GM18519 (cell line): ENCODE data around the gene PAWR.
"Not testable (repeated sequence)": the region's sequence is repeated elsewhere in the genome, so short reads cannot be mapped to it uniquely, and the experiment has no call there.

Experiments used
- ATAC-seq: cut with Tn5 transposase; IDR thresholded peaks from one replicate; pipeline ENCODE4 v1.9.1; 2021; ENCODE audit warnings: mild to moderate bottlenecking, moderate library complexity; ENCODE audit not compliant: unreplicated experiment, low FRiP score

The PAWR gene

DNA sequence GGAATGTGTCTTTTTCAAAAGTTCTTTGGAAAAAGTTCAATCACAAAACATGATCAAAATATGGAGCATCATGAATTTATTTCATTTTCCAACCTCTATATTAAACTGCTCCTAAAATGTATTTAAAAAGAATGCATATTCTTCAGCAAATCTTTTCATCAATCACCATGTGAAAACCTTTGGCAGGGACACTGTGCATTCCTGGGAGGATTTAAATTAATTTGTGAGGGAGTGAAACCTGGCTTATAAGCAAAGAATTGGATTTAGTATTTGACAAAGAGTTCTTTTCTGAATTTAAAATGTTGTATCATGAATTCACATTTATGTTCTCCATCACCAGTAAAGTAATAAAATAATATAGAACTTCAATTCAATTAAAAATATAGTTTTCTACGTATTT, 38.2 kb downstream of the PAWR start:
- no peak for ATAC-seq

DNA sequence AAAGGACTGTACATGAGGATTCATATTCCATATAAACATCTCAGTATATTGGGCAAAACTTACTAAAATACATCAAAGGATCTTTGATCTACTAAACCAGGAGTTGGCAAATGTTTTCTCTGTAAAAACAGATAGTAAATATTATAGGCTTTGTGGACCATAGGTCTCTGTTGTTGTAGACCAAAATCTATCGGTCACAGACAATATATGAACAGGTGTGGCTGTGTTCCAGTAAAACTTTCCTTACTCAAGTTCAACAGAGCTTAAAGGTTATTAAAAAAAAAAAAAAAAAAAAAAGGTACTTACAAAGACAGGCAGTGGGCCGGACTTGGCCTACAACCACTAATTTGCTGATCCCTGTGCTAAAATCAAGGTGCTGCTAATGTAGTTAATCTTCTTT, 40.3 kb downstream of the PAWR start:
- ATAC-seq, result no peak

DNA sequence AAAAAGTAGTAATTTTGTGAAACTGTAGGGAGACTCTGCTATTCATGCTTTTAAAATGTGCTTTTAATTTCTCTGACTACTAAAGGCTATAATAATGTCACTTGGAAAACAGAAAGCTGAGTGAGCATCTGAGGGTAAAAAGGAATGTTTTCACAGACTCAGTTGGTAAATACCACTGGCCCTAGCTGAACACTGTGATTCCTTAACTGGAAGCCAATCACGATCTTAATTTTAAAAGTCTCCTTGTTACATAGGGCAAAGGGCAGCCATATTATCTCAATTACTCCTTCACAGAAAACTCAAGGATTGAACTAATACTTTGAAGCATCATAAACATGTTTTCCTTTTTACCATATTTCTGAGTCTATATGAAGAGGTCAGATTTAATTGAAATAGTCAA, 41.9 kb downstream of the PAWR start:
- no peak for ATAC-seq

DNA sequence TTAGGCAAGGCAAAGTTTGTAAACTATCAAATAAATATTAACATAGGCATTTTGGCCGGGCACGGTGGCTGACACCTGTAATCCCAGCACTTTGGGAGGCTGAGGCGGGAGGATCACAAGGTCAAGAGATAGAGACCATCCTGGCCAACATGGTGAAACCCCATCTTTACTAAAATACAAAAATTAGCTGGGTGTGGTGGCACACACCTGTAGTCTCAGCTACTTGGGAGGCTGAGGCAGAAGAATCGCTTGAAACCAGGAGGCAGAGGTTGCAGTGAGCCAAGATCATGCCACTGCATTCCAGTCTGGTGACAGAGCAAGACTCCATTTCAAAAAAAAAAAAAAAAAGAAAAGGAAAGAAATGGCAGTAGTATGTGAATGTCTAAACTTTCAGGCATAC, 43.9 kb downstream of the PAWR start:
- ATAC-seq, result not testable (repeated sequence)

DNA sequence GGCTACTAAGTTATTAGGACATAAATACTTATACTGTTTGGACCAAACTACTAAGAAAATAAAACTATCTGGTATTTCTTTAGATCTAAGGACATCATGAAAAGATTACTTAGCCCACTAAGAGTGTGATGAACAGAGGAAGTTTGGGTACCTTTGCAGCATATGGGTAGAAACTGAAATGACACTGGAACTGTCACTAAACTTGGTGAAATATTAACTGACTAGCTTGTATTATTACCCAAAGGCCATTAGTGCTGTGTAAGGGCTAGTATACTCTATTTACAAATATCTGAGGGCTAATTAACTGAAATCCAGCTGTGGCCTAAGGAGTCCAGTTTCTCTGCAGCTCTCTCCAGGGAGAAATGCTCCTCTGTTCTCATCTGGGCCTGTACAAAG, 45.5 kb downstream of the PAWR start:
- peak; percentile 46 for ATAC-seq

DNA sequence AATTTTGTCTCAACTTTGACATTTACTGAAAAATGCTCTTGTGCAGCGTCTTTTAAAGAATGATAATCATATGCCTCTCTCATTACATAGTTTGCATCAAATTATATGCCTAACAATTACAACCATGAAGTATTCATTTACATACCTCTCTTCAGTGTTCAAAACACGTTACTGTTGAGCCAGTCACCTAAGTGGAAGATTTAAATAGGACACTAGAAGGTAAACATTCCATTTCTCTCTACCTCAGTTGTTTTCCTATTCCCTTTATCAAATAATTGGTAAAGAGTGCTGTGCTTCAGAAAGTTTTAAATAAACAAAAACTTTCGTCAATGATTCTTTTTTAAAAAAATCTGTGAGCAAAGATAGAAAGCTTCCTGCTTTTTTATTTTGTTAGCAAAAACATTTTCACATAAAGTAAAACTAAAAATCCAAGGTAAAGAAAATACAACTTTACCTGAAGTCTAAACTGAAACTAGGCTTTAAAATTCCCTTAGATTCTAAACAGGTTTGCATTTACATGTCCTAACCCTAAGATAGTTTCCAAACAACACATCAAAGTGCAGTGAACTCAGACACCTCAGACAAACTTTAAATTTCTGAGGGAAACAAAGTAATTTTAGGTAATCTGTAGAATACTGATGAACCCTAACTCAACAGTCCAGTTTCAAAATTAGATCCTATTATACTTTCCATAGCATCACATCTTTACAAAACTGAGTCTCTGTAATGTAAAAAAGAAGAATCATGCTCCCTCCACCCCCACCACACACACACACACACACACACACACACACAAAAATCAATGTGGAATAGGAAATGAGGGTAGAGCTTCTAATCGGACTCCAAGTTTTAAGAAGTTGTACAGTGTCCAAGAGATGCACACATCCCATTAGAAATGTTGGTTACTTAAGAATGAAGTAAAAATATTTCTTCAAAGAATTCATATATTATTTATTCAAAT, 46.2 kb downstream of the PAWR start:
- no peak for ATAC-seq

DNA sequence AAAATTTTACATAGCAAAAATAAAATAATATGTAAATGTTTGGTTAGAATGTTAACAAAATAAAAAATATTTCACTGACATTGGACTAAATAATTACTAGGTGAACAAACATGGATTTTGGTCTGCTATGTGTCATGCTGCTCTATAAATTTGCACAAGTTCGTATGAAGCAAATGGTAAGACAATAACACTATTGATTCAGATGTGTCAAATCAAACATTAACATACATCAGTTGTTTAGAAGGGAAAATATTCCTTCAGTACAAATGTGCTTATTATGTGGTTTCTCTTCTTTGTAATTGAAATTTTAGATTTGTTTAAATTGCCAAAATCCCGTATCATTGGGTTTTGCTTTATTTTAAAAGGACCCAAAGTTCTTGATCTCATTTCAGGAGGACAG, 46.9 kb downstream of the PAWR start:
- ATAC-seq, result no peak

DNA sequence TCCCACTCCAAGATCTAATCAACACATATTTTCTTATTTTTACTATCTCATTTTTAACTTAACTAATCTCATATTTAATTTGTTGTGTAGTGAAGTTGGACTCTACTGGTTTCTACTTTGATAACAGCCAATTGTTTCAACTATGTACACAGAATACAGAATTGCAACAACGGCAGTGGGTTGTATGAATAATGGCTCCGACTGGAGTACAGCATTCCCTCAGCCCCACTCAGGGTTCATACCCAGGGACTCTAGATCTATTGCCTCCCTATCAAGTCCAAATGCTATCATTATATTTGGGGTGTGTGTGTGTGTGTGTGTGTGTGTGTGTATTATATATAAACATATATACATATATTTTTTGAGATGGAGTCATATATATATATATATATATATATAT, 52.3 kb downstream of the PAWR start:
- ATAC-seq, result no peak

DNA sequence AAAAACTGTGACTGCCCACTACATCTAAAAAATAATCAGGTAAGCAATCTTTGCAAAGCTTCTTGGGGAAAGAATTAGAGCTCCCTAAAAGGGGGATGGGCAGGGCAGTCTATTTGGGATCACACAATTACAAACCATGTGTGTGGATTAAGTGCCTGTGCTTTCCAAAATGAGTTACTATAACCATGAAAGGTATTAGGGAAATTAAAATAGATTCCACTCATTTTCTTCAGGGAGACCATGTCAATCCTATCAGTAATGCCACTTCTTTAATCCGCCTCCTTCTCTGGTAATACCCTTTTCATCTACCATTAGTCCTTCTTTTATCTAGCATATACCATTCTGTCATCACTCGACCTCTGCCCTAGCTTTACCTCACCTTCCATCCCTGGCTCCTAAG, 53.7 kb downstream of the PAWR start:
- no peak for ATAC-seq

DNA sequence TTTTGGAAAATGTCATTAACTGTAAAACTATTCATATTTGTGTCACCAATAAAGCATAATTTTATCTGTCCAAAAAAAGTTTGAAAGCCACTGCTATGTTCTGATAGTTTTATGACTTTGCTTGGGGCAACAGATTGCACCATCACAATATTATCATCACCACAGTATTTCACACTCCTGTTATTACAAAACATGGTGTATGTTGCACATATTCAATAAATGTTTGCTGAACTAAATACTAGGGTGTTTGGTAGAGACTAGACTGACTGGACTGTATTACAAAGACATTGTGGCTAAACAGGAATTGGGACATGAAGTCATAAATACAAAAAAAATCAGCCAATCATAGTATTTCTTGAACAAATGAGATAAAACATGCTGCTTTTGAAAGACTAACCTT, 55.1 kb downstream of the PAWR start:
- no peak for ATAC-seq

DNA sequence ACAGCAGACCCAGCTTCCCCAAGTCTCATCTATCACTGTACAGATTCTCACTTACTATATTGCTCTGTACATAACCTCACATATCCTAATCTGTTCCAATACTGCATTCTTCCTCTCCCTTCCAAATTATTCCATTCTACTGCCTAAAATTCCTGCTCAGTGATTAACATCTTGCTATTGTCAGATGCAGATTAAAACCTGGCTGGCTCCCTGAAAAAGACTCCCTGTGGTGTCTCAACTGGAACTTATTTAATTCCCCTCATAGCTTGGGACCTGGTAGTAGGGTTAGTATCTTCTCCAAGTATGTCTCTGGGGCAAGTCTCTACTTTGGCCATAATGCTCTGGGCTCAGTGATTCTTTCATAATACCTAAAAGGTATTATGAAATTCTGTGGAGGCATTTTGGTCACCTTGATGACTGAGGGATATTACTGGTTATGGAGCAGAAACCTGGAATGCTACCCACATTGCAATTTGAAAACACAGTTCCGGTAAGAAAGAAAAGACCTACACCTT, 55.8 kb downstream of the PAWR start:
- ATAC-seq, result no peak

DNA sequence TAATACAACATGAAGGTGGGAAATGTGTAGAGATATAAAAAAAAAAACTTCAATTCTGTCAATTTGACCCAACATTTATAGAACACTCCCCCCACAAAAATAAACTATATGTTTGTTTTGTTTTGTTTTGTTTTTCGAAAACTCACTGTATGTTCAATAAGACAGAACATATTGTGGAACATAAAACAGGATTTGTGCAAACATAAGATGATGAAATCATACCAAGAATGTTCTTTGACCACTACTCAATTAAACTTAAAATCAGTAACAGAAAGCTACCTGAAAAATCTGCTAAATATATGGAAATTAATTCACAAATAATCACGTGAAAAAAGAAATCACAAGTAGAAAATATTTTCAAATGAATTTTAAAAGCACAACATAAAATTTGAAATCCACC, 61.2 kb downstream of the PAWR start:
- ATAC-seq, result no peak

DNA sequence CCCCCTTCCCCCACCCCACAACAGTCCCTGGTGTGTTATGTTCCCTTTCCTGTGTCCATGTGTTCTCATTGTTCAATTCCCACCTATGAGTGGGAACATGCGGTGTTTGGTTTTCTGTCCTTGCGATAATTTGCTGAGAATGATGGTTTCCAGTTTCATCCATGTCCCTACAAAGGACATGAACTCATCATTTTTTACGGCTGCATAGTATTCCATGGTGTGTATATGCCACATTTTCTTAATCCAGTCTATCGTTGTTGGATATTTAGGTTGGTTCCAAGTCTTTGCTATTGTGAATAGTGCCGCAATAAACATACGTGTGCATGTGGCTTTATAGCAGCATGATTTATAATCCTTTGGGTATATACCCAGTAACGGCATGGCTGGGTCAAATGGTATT, 64.0 kb downstream of the PAWR start:
- not testable (repeated sequence) for ATAC-seq

DNA sequence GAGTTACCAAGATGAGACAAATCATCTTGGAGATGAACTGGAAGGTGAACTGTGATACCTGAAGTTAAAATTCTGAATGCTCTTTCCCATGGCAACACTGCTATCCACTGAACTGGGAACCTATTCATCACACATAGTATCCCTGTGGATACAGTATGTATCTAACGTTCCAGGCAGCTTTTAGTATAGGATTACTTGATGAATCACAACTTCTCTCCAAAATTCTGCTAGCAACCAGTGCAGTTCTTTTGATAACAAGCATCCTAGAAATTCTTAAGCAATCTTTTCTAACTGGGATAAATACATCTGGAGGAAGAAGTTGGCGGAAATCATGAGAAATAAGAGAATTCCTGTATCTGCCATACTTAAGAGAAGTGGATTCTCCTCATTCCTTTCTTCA, 66.4 kb downstream of the PAWR start:
- ATAC-seq, result no peak

DNA sequence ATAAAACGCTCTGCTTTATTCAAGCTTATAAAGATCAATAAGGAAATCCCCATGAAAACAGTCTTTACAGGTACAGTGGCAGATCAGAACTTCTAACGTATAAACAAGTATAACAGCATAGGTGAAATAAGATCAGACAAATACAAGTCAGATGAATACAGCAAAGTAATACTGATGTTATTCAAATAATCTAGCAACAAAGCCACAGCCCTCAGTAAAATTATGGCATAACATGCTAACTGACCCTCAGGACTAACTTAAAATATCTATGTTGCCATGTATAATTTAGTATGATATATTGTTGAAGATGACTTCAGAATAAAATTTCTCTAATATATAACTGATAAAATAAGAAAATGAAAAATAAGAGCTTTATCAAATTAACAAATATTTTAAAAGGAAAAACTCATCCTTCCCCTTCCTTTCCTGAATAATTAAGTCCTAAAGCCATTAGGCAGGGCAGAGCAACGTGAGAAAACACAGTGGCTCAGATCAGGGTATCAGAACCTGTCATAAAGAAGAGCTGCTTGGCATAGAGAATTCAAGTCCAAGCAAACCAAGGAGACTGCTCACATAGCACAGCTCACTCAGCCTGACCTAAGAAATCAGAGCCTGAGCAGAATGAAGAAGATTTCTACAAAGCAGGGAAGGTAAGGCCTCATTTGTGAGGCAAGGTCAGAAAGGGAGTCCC, 70.7 kb downstream of the PAWR start:
- no peak for ATAC-seq

DNA sequence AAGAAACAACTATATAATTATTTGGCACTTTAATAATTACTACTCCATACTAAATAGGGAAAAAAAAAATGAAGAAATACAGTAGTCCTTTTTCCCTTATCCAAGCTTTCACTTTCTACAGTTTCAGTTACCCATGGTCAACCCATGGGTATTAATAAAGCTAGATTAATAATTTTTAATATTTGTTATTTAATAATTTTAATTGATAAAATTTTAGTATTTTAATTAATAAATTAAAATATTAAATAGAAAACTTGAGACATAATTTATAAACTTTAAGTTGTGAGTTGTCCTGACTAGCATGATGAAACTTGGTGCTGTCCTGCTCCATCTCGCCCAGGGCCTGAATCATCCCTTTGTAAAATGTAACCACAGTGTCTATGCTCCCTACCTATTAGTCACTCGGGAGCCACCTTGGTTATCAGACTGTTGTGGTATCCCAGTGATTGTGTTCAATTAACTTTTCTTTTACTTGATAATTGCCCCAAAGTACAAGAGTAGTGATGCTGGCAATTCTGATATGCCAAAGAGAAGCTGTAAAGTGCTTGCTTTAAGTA, 71.8 kb downstream of the PAWR start:
- no peak for ATAC-seq

DNA sequence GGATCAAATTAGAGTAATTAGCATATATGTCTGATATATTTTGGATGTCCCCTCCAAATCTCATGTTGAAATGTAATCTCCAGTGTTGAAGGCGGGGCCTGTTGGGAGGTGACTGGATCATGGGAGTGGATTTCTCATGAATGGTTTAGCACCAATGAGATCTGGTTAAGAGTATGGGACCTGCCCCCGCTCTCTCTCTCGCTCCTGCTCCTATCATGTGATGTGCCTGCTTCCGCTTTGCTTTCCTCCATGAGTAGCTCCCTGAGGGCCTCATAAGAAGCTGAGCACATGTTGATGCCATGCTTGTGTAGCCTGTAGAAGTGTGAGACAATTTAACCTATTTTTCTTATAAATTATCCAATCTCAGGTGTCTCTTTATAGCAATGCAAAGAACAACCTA, 73.1 kb downstream of the PAWR start:
- no peak for ATAC-seq

DNA sequence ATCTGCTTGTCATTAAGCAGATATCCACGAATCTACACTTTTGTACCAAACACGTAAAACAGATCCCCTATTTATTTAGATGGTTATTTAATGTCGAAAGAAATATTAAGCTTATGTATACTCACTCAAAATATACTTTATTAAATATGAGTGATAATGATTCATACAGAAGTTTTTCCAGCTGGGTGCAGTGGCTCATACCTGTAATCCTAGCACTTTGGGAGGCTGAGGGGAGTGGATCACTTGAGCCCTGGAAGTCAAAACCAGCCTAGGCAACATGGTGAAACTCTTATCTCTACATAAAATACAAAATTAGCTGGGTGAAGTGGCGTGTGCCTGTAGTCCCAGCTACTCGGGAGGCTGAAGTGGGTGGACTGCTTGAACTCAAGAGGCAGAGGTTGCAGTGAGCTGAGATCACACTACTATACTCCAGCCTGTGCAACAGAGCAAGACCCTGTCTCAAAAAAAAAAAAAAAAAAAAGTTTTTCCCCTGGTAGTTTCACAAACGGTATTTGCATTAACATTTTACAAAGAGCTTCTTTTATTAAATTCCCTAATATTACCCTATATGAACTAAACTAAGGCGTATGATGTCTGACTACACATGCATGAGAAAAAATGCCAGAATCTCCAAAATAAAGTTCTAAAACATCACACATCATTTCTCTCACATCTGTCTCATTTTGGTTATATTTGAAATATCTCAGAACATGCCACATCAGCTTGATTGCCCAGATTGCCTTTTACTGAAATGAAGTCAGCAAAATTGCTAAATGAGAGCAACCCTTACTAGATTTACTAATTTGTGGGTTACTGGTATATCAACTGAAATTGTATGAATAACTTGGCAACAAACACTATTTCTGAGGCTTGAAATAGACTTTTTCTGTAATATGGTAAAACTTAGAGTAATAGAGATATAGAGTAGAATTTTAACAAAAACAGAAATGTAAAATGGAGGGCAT, 74.9 kb downstream of the PAWR start:
- ATAC-seq, result peak; percentile 51

DNA sequence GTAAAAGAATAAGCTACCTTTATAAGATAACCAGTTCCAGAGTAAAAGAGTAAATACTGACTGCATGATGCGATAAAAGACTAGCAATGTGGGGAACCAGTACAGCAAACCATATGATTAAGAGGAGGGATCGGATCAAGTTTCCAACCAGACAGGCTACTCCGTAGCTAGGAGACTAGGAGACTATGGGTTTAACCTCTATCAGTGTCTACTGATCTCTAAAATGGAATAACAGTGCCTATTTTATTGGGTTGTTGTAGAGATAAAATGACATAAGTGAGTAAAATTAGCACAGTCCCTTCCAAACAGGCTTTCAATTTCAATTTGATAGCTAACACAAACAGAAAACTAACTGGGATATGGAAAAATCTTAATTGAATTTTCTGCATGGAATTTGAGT, 76.0 kb downstream of the PAWR start:
- no peak for ATAC-seq

DNA sequence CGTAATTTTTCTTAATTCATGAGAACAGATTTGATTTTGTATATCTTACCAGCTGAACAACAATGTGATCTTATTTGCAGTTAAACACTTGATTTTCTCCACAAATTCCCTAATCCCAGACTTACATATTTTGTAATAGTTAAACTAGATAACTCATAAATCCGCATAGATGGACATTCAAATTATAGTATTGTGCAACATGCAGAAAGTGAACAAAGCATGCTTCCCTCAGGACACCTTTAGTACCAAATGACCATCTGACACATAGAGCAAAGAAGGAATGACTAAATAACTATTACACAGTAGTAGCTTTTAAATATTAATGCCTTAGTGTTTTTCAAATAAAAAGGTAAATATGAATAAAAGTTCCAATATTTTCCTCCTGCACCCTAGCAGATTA, 88.9 kb downstream of the PAWR start:
- ATAC-seq, result no peak
